K562 (cell line): ENCODE results near the gene PCNX2. TPM values are rescaled to one million over a fixed set of nuclear protein-coding genes. Genes with fewer than 3 reads are reported as not detected.

Source experiments
- GMEB1 ChIP-seq: fragments of 250-450 bp; sonication (Bioruptor Pico); IDR thresholded peaks from 2 replicates; pipeline ENCODE4 v1.4.0; 2020; ENCODE audit warnings: mild to moderate bottlenecking
- PPARD ChIP-seq: fragments of 250-450 bp; sonication (Bioruptor Pico); IDR thresholded peaks from 2 replicates; pipeline ENCODE4 v1.8.0; 2022; ENCODE audit warnings: inconsistent platforms, mild to moderate bottlenecking, moderate library complexity
- ZNF174 ChIP-seq: fragments of 250-450 bp; sonication (Bioruptor Pico); IDR thresholded peaks from 2 replicates; pipeline ENCODE4 v1.4.0; 2020; ENCODE audit warnings: mild to moderate bottlenecking
- ZNF449 ChIP-seq: fragments of 250-450 bp; sonication (Bioruptor Pico); IDR thresholded peaks from 2 replicates; pipeline ENCODE4 v1.8.0; 2022; ENCODE audit warnings: moderate library complexity, mild to moderate bottlenecking, inconsistent platforms
- polyA plus RNA-seq, 8 experiments: library from polyadenylated mRNA; depleted of rRNA in 4 of 8; stranded (reverse) in 5 of 8; unstranded in 3 of 8; fragments of >200 nt; fragmentation: Nextera tagmentation in 2 of 8; fragmentation: Illumina TruSeq in 1 of 8; extraction: Ambion mirVana in 2 of 8; extraction: Trizol in 1 of 8; gene quantifications; 2 replicates each; pipeline versions ENCODE4 v1.2.1 to v1.2.3, GENCODE V29; 2011 to 2014; ENCODE audit warnings: inconsistent platforms in 1 of 8, missing spikeins in 1 of 8
- total RNA-seq, 7 experiments: library from RNA; depleted of rRNA in 6 of 7; stranded (reverse); fragments of >200 nt in 6 of 7; fragmentation: Illumina TruSeq in 2 of 7; extraction: Trizol in 2 of 7; gene quantifications; 2 replicates each; pipeline versions ENCODE4 v1.2.1 to v1.2.3, GENCODE V29; 2011 to 2021; ENCODE audit warnings: low replicate concordance in 1 of 7
- TF ChIP-seq, protein P1 (sequence below): fragments of 250-450 bp; sonication (Bioruptor Pico); IDR thresholded peaks from 2 replicates; pipeline ENCODE4 v1.9.0; 2021; ENCODE audit warnings: mild to moderate bottlenecking, inconsistent platforms

Gene PCNX2
- total and polyA plus RNA-seq, 9 of the 15 experiments (the other 6 are each of a cell fraction or from before 2014, with no cell fraction given) = 0.07 to 0.33 TPM; not detected in 7

- TF ChIP-seq, protein P1, sequence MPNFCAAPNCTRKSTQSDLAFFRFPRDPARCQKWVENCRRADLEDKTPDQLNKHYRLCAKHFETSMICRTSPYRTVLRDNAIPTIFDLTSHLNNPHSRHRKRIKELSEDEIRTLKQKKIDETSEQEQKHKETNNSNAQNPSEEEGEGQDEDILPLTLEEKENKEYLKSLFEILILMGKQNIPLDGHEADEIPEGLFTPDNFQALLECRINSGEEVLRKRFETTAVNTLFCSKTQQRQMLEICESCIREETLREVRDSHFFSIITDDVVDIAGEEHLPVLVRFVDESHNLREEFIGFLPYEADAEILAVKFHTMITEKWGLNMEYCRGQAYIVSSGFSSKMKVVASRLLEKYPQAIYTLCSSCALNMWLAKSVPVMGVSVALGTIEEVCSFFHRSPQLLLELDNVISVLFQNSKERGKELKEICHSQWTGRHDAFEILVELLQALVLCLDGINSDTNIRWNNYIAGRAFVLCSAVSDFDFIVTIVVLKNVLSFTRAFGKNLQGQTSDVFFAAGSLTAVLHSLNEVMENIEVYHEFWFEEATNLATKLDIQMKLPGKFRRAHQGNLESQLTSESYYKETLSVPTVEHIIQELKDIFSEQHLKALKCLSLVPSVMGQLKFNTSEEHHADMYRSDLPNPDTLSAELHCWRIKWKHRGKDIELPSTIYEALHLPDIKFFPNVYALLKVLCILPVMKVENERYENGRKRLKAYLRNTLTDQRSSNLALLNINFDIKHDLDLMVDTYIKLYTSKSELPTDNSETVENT (CRISPR knock-in tag) = no peak
- peak; percentile 52 for TF ChIP-seq GMEB1 (CRISPR knock-in tag)
- TF ChIP-seq ZNF449 (CRISPR knock-in tag) = peak; percentile 88
- TF ChIP-seq PPARD (CRISPR knock-in tag) = no peak
- no peak for TF ChIP-seq ZNF174 (CRISPR knock-in tag)
These were observed 345.8 kb downstream of the PCNX2 start (continued) for GRCh38 chr1:232949636-232950196.
